Naive thymus-derived CD4-positive, alpha-beta T cell (primary cell): ENCODE results near the gene PKIB. TPM values are rescaled to one million over a fixed set of nuclear protein-coding genes. Genes with fewer than 3 reads are reported as not detected.

ENCODE experiments used
- ATAC-seq: fragments of 150-1000 bp; cut with Tn5 transposase; 2 replicates; pipeline ENCODE4 v1.10.0; 2021; ENCODE audit warnings: mild to moderate bottlenecking, moderate library complexity
- CTCF ChIA-PET: fragments of 350-600 bp; sonication (Branson Sonifier 250); formaldehyde crosslinking; loops from one replicate; lab custom pipeline; 2021; ENCODE audit warnings: antibody characterized with exemption; lab: Charles Lee
- POLR2A ChIA-PET: fragments of 350-600 bp; sonication (Branson Sonifier 250); formaldehyde crosslinking; loops from one replicate; lab custom pipeline; 2021; ENCODE audit warnings: antibody characterized with exemption, inconsistent platforms; lab: Charles Lee
- DNase-seq, 9 donors: peaks; one replicate each; pipeline versions ENCODE4 v3.0.0 to v3.0.0-alpha.2; 2020 to 2022; ENCODE audit warnings: mixed read lengths in 1 of 9
- H3K27ac ChIP-seq: one replicate; pipeline ENCODE4 v1.7.0; 2013; ENCODE audit warnings: mild to moderate bottlenecking, low read depth, low read length, moderate library complexity
- H3K27me3 ChIP-seq, 2 donors: one replicate each; pipeline ENCODE4 v1.7.0; 2013; ENCODE audit warnings: low read length in 2 of 2, mild to moderate bottlenecking in 2 of 2, moderate library complexity in 2 of 2; ENCODE audit not compliant: control insufficient read depth in 2 of 2, insufficient read depth in 2 of 2
- H3K36me3 ChIP-seq, 3 experiments: 1 replicate in 2 of 3; 2 replicates in 1 of 3; pipeline ENCODE4 v1.7.0; 2013; ENCODE audit warnings: low read length in 3 of 3, mild to moderate bottlenecking in 3 of 3, moderate library complexity in 1 of 3; ENCODE audit not compliant: insufficient read depth in 3 of 3, control insufficient read depth in 2 of 3
- H3K4me1 ChIP-seq, 2 donors: one replicate each; pipeline ENCODE4 v1.7.0; 2013; ENCODE audit warnings: low read length in 2 of 2, mild to moderate bottlenecking in 2 of 2, moderate library complexity in 1 of 2; ENCODE audit not compliant: control insufficient read depth in 2 of 2, insufficient read depth in 2 of 2
- H3K4me3 ChIP-seq: 2 replicates; pipeline ENCODE4 v1.7.0; 2013; ENCODE audit warnings: mild to moderate bottlenecking, low read length
- H3K9me3 ChIP-seq, 3 experiments: 1 replicate in 2 of 3; 2 replicates in 1 of 3; pipeline ENCODE4 v1.7.0; 2013; ENCODE audit warnings: low read length in 3 of 3; ENCODE audit not compliant: control insufficient read depth in 2 of 3
- H3K27ac Mint-ChIP-seq, 9 donors: one replicate each; pipeline ENCODE4 v1.8.0; 2020 to 2022; ENCODE audit warnings: mixed read lengths in 9 of 9, mild to moderate bottlenecking in 8 of 9, moderate library complexity in 5 of 9, inconsistent platforms in 2 of 9
- H3K27me3 Mint-ChIP-seq, 5 donors: one replicate each; pipeline ENCODE4 v1.8.0; 2021 to 2022; ENCODE audit warnings: mixed read lengths in 5 of 5, mild to moderate bottlenecking in 1 of 5
- H3K36me3 Mint-ChIP-seq, 5 donors: one replicate each; pipeline ENCODE4 v1.8.0; 2020 to 2022; ENCODE audit warnings: mixed read lengths in 5 of 5, mild to moderate bottlenecking in 3 of 5, inconsistent platforms in 1 of 5
- H3K4me1 Mint-ChIP-seq, 7 donors: one replicate each; pipeline ENCODE4 v1.8.0; 2020 to 2022; ENCODE audit warnings: mixed read lengths in 7 of 7, mild to moderate bottlenecking in 3 of 7, inconsistent platforms in 1 of 7
- H3K4me3 Mint-ChIP-seq, 10 donors: one replicate each; pipeline ENCODE4 v1.8.0; 2020 to 2022; ENCODE audit warnings: mild to moderate bottlenecking in 10 of 10, mixed read lengths in 10 of 10, moderate library complexity in 6 of 10, inconsistent platforms in 2 of 10
- H3K9me3 Mint-ChIP-seq, 11 donors: one replicate each; pipeline ENCODE4 v1.8.0; 2020 to 2022; ENCODE audit warnings: mixed read lengths in 11 of 11, mild to moderate bottlenecking in 4 of 11, inconsistent platforms in 1 of 11, moderate library complexity in 1 of 11
- intact Hi-C, 2 donors: fragments of 100-400 bp; cut with micrococcal nuclease; formaldehyde crosslinking; loops; one replicate each; pipeline ENCODE4 v1.15.1; 2023
- polyA plus RNA-seq, 2 donors: library from polyadenylated mRNA; unstranded; fragments of 300-500 nt; fragmentation: Illumina TruSeq; gene quantifications; one replicate each; pipeline ENCODE4 v1.2.3, GENCODE V29; 2021
- total RNA-seq, 6 experiments: library from RNA in 5 of 6; stranded (reverse) in 5 of 6; gene quantifications; 1 replicate in 5 of 6; 2 replicates in 1 of 6; pipeline ENCODE4 v1.2.3 and lab custom pipeline; 2021 to 2026

PKIB gene
- total and polyA plus RNA-seq, 7 experiments from 2014 or later = 0.86 to 1.5 (median 0.92) TPM; not detected in 1

DNA sequence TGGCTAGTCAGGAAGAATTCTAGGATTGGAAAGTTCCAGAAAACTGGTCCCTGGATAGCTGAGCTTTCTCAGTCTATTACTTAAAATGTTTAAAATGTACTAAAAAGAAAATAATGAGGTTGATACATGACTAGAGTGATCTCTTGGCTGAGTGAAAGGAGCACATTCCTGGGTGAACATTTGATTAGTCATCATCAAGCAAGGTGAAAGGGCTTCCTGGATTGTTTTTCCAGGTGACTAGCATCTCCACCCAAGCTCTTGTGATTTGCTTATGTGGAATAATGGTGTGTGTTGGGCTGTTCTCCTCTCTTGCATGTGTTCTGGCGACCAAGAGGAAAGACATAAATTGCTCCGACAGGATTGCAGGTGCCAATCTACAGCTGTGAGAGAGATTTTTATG, 42.9 kb downstream of the PKIB start:
- H3K9me3 Mint-ChIP-seq = no peaks in the 10 kb centered on the region
- H3K4me3 Mint-ChIP-seq = no peak overlapping the region
- no peaks in the 10 kb centered on the region for H3K36me3 ChIP-seq
- no peak overlapping the region for H3K27ac ChIP-seq
- peaks cover 0 to 12% (median 0%) of the 10 kb centered on the region in 5 donors for H3K27me3 Mint-ChIP-seq
- DNase-seq = no peak
- POLR2A ChIA-PET = no interaction called here
- no peak overlapping the region for H3K4me3 ChIP-seq
- ATAC-seq = no peak
- intact Hi-C loops = no loop called here
- no peaks in the 10 kb centered on the region for H3K4me1 ChIP-seq
- no peaks in the 10 kb centered on the region for H3K9me3 ChIP-seq
- no peaks in the 10 kb centered on the region for H3K36me3 Mint-ChIP-seq
- CTCF ChIA-PET = no interaction called here
- no peak overlapping the region for H3K27ac Mint-ChIP-seq
- H3K4me1 Mint-ChIP-seq = no peaks in the 10 kb centered on the region
- H3K27me3 ChIP-seq = no peaks in the 10 kb centered on the region

DNA sequence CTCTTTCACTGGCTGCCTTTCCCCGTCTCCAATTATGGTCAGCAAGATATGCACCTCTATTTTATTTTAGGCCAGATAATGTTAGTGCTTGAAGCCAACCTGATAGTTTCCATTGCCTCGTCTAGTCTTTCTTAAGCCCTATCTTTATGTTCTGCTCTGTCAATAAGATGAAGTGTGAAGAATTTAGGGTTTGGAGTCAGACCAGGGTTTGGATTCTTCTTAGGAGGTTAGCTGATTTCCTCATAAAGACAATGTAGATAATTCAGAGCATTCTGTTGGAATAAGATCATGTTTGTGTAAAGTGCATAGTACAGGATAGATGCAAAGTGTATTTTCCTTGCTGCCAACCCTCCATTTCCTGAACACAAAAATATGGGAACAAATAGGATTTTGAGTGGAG, 43.8 kb downstream of the PKIB start:
- H3K27ac Mint-ChIP-seq = no peak overlapping the region
- intact Hi-C loops = no loop called here
- H3K9me3 Mint-ChIP-seq = no peaks in the 10 kb centered on the region
- H3K36me3 ChIP-seq = no peaks in the 10 kb centered on the region
- H3K36me3 Mint-ChIP-seq = no peaks in the 10 kb centered on the region
- H3K4me1 Mint-ChIP-seq = no peaks in the 10 kb centered on the region
- ATAC-seq (no peak), DNase-seq (no peak)
- ChIA-PET CTCF (no interaction called here), POLR2A (no interaction called here)
- H3K27ac ChIP-seq = no peak overlapping the region
- H3K27me3 Mint-ChIP-seq = peaks cover 0 to 8% (median 0%) of the 10 kb centered on the region in 5 donors
- no peaks in the 10 kb centered on the region for H3K27me3 ChIP-seq
- H3K4me1 ChIP-seq = no peaks in the 10 kb centered on the region
- H3K4me3 Mint-ChIP-seq = no peak overlapping the region
- H3K4me3 ChIP-seq = no peak overlapping the region
- H3K9me3 ChIP-seq = no peaks in the 10 kb centered on the region

DNA sequence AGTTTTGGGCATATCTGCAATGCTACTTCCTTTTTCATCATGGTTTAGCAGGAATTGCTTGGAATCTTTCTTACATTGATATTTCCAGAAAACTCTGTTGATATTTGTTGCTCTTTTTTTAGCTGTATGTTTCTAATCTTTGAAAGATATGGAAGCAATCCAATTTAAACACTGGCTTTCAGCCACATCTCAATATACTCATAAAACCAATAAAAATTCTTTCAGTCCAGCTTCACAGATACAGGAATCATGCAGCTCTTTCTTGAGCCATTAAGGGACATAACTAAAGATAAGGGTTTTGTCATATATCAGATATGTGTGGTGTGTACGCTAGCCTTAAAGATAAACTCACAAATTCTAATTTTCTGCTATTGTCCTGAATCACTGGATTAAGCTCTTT, 47.4 kb downstream of the PKIB start:
- ChIA-PET CTCF (no interaction called here), POLR2A (no interaction called here)
- Mint-ChIP-seq H3K4me1 (no peaks in the 10 kb centered on the region), H3K27me3 (peaks cover 0 to 11% (median 0%) of the 10 kb centered on the region in 5 donors), H3K4me3 (no peak overlapping the region), H3K36me3 (no peaks in the 10 kb centered on the region), H3K9me3 (no peaks in the 10 kb centered on the region), H3K27ac (no peak overlapping the region)
- Histone ChIP-seq H3K27me3 (no peaks in the 10 kb centered on the region), H3K4me1 (no peaks in the 10 kb centered on the region), H3K9me3 (no peaks in the 10 kb centered on the region), H3K27ac (no peak overlapping the region), H3K36me3 (no peaks in the 10 kb centered on the region), H3K4me3 (no peak overlapping the region)
- ATAC-seq = no peak
- intact Hi-C loops = no loop called here
- no peak for DNase-seq

- H3K9me3 Mint-ChIP-seq = no peaks in the 10 kb centered on the region
- Histone ChIP-seq H3K9me3 (no peaks in the 10 kb centered on the region), H3K27ac (no peak overlapping the region), H3K4me1 (no peaks in the 10 kb centered on the region), H3K4me3 (no peak overlapping the region), H3K36me3 (no peaks in the 10 kb centered on the region), H3K27me3 (no peaks in the 10 kb centered on the region)
- H3K4me1 Mint-ChIP-seq = no peaks in the 10 kb centered on the region
- H3K27ac Mint-ChIP-seq = no peak overlapping the region
- no peaks in the 10 kb centered on the region for H3K36me3 Mint-ChIP-seq
- no peak overlapping the region for H3K4me3 Mint-ChIP-seq
- intact Hi-C loops = no loop called here
- DNase-seq = no peak
- no peak for ATAC-seq
- CTCF ChIA-PET = no interaction called here
- H3K27me3 Mint-ChIP-seq = peaks cover 0 to 7% (median 0%) of the 10 kb centered on the region in 5 donors
- POLR2A ChIA-PET = no interaction called here
These were observed 50.1 kb downstream of the PKIB start for GRCh38 chr6:122660296-122660695.

- Histone ChIP-seq H3K36me3 (no peaks in the 10 kb centered on the region), H3K4me3 (no peak overlapping the region), H3K27me3 (no peaks in the 10 kb centered on the region), H3K4me1 (no peaks in the 10 kb centered on the region), H3K27ac (no peak overlapping the region), H3K9me3 (no peaks in the 10 kb centered on the region)
- DNase-seq (no peak), ATAC-seq (no peak)
- Mint-ChIP-seq H3K4me1 (no peaks in the 10 kb centered on the region), H3K36me3 (no peaks in the 10 kb centered on the region), H3K27me3 (peaks cover 0 to 6% (median 0%) of the 10 kb centered on the region in 5 donors), H3K9me3 (no peaks in the 10 kb centered on the region), H3K4me3 (no peak overlapping the region), H3K27ac (no peak overlapping the region)
- CTCF ChIA-PET = no interaction called here
- POLR2A ChIA-PET = no interaction called here
- intact Hi-C loops = no loop called here
These were observed 53.8 kb downstream of the PKIB start for GRCh38 chr6:122663981-122664380.

DNA sequence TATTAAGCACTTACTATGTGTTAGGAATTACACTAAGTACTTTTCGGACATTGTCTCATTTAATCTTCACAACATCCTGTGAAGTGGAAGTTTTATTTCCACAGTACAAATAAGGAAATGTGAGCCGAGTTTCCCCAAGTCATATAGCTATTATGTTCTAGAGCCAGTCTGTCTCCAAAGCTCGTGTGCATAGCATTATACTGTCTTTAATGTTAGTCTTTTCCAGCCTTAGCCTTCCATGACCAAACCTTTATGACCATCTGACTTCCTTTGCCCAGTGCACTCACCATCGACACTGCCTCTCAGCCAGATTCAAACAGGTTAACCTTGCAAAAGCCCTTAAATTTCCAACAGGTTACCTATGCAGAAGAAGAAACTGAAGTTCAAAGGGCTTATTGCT, 55.7 kb downstream of the PKIB start:
- H3K36me3 Mint-ChIP-seq = no peaks in the 10 kb centered on the region
- ChIA-PET POLR2A (no interaction called here), CTCF (no interaction called here)
- H3K4me1 Mint-ChIP-seq = no peaks in the 10 kb centered on the region
- H3K27ac Mint-ChIP-seq = no peak overlapping the region
- Histone ChIP-seq H3K4me1 (no peaks in the 10 kb centered on the region), H3K27me3 (no peaks in the 10 kb centered on the region), H3K36me3 (no peaks in the 10 kb centered on the region), H3K4me3 (no peak overlapping the region), H3K27ac (no peak overlapping the region), H3K9me3 (no peaks in the 10 kb centered on the region)
- no peaks in the 10 kb centered on the region for H3K9me3 Mint-ChIP-seq
- intact Hi-C loops = no loop called here
- no peak for DNase-seq
- no peak overlapping the region for H3K4me3 Mint-ChIP-seq
- peaks cover 0 to 8% (median 4%) of the 10 kb centered on the region in 5 donors for H3K27me3 Mint-ChIP-seq
- no peak for ATAC-seq

- Mint-ChIP-seq H3K27me3 (peaks cover 0 to 6% (median 4%) of the 10 kb centered on the region in 5 donors), H3K27ac (no peak overlapping the region), H3K4me1 (no peaks in the 10 kb centered on the region), H3K4me3 (no peak overlapping the region), H3K9me3 (no peaks in the 10 kb centered on the region), H3K36me3 (no peaks in the 10 kb centered on the region)
- Histone ChIP-seq H3K4me1 (no peaks in the 10 kb centered on the region), H3K27ac (no peak overlapping the region), H3K4me3 (no peak overlapping the region), H3K36me3 (no peaks in the 10 kb centered on the region), H3K27me3 (no peaks in the 10 kb centered on the region), H3K9me3 (no peaks in the 10 kb centered on the region)
- DNase-seq (no peak), ATAC-seq (no peak)
- ChIA-PET CTCF (no interaction called here), POLR2A (no interaction called here)
- intact Hi-C loops = no loop called here
These were observed 56.2 kb downstream of the PKIB start for GRCh38 chr6:122666418-122666817.
